Activated T-helper 2 cell treated with anti-CD3 and anti-CD28 coated beads, Interferon-gamma antibody, Interleukin-2, Interleukin-4, amounts not matched to agents 10 μg/mL and 5 μg/mL and 100 μg/mL, durations not matched to agents 14 hours and 24 hours and 36 hours (primary cell): ENCODE measurements around the gene RGS6. TPM values are rescaled to one million over a fixed set of nuclear protein-coding genes. Genes with fewer than 3 reads are reported as not detected.

Experiments
- DNase-seq: peaks from one replicate; pipeline ENCODE4 v3.0.0; 2021; ENCODE audit warnings: low spot score
- H3K27ac Mint-ChIP-seq: one replicate; pipeline ENCODE4 v1.8.0; 2021; ENCODE audit warnings: mixed read lengths
- H3K27me3 Mint-ChIP-seq: one replicate; pipeline ENCODE4 v1.8.0; 2021; ENCODE audit warnings: low read depth, mixed read lengths
- H3K36me3 Mint-ChIP-seq: one replicate; pipeline ENCODE4 v1.8.0; 2021; ENCODE audit warnings: low read depth, mixed read lengths
- H3K4me1 Mint-ChIP-seq: one replicate; pipeline ENCODE4 v1.8.0; 2021; ENCODE audit warnings: low read depth, mixed read lengths
- H3K4me3 Mint-ChIP-seq: one replicate; pipeline ENCODE4 v1.8.0; 2021; ENCODE audit warnings: low read depth, mild to moderate bottlenecking, moderate library complexity, mixed read lengths
- H3K9me3 Mint-ChIP-seq: one replicate; pipeline ENCODE4 v1.8.0; 2021; ENCODE audit warnings: mixed read lengths
- intact Hi-C: fragments of 100-400 bp; cut with micrococcal nuclease; formaldehyde crosslinking; loops from one replicate; pipeline ENCODE4 v1.15.1; 2023
- total RNA-seq: library from RNA; stranded (reverse); gene quantifications from 2 replicates; pipeline ENCODE4 v1.2.3, GENCODE V29; 2022

The RGS6 gene
- total RNA-seq, 1 donor from 2014 or later: 3.7 TPM

- Mint-ChIP-seq H3K36me3 (peaks cover 24% of the 10 kb centered on the region), H3K27ac (no peak overlapping the region), H3K4me1 (no peaks in the 10 kb centered on the region), H3K9me3 (peaks cover 65% of the 10 kb centered on the region), H3K27me3 (peaks cover 41% of the 10 kb centered on the region), H3K4me3 (no peak overlapping the region)
- no peak for DNase-seq
- intact Hi-C loops: no loop called here
Observed at GRCh38 chr14:72492196-72492595, 560.0 kb downstream of the RGS6 start.

DNA sequence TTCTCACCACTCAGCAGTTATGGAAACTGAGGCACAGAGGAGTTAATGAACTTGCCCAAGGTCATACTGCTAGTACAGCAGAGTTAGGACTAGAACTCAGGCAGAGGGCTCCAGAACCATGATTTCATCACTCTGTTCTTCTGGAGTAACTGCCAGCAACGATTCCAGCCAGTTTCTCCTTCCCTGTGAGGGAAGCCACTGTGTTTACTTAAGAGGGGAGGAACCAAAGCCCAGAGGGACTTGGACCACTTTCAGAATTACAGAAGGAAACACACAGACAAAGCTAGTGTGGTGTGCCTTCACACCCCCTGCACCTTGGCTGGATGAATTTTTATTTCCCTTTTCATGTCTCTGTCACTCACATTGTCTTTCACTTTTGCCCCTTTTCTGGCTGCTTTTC is 563.4 kb downstream of the RGS6 start:
- no peak overlapping the region for H3K4me3 Mint-ChIP-seq
- H3K9me3 Mint-ChIP-seq: peaks cover 36% of the 10 kb centered on the region
- intact Hi-C loops: no loop called here
- H3K27me3 Mint-ChIP-seq: peaks cover 48% of the 10 kb centered on the region
- no peaks in the 10 kb centered on the region for H3K4me1 Mint-ChIP-seq
- H3K36me3 Mint-ChIP-seq: peaks cover 12% of the 10 kb centered on the region
- no peak overlapping the region for H3K27ac Mint-ChIP-seq
- DNase-seq: no peak

- Mint-ChIP-seq H3K9me3 (peaks cover 18% of the 10 kb centered on the region), H3K4me1 (no peaks in the 10 kb centered on the region), H3K27ac (no peak overlapping the region), H3K4me3 (no peak overlapping the region), H3K36me3 (peaks cover 9% of the 10 kb centered on the region), H3K27me3 (peaks cover 59% of the 10 kb centered on the region)
- intact Hi-C loops: no loop called here
- DNase-seq: no peak
Observed at GRCh38 chr14:72498646-72499045, 566.4 kb downstream of the RGS6 start.

GRCh38 chr14:72499746-72500145 is 567.5 kb downstream of the RGS6 start:
- Mint-ChIP-seq H3K27ac (no peak overlapping the region), H3K4me3 (no peak overlapping the region), H3K4me1 (no peaks in the 10 kb centered on the region), H3K27me3 (peaks cover 54% of the 10 kb centered on the region), H3K9me3 (peaks cover 12% of the 10 kb centered on the region), H3K36me3 (peaks cover 3% of the 10 kb centered on the region)
- no peak for DNase-seq
- intact Hi-C loops: no loop called here

DNA sequence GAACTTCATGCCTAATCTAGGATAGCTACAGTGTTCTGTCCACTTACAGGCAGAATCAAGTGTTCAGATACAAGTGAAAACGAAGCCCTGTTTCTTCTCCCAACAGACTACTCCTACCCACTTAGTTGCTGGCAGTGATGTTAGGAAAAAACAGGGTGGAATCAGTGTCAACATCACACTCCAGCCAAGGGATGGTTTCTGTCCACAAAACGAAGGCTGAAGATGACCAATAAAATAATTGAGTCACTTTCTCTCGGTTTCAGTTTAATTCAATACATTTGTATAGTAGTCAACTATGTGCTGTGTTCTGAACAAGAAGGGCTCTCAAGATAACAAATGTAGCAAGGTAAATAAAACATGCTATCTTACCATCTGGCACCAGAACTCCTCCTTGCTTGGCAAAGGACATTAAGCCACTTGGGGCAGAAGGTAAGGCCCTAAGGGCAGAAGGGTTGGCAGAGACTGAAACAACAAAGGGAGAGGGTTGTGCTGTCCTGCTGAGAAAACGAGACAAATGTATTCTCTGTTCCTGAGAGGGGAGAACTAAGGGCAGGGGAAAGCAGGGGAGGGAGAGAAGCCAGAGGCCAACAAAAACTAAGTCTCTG is 568.1 kb downstream of the RGS6 start:
- intact Hi-C loops: no loop called here

DNA sequence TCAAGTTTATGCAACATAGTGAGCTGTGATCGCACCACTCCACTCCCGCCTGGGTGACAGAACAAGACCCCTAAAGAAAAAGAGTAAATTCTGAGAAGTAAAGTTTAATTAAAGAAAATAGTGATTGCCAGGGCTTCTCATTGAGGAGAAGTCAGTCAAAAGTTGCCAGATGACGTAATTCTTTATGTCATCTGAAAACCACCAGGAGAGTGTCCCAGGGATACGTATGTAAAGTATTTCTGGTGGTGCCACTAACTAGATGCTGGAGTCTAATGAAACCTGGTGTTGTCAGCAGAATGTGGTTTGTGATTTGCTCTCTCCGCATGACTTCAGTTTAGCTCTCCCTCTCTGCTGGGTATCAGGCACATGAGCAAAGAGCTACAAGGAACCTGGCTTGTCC is 569.2 kb downstream of the RGS6 start:
- intact Hi-C loops: no loop called here
- no peak for DNase-seq
- Mint-ChIP-seq H3K27ac (no peak overlapping the region), H3K4me3 (no peak overlapping the region), H3K27me3 (peaks cover 54% of the 10 kb centered on the region), H3K36me3 (no peaks in the 10 kb centered on the region), H3K9me3 (peaks cover 4% of the 10 kb centered on the region), H3K4me1 (no peaks in the 10 kb centered on the region)

More for the DNA sequence above, 568.1 kb downstream of the RGS6 start:
- DNase-seq: no peak
- H3K27me3 Mint-ChIP-seq: peaks cover 51% of the 10 kb centered on the region
- H3K4me1 Mint-ChIP-seq: no peaks in the 10 kb centered on the region
- H3K36me3 Mint-ChIP-seq: no peaks in the 10 kb centered on the region
- H3K9me3 Mint-ChIP-seq: peaks cover 6% of the 10 kb centered on the region
- H3K4me3 Mint-ChIP-seq: no peak overlapping the region
- H3K27ac Mint-ChIP-seq: no peak overlapping the region

- no peaks in the 10 kb centered on the region for H3K4me1 Mint-ChIP-seq
- no peak overlapping the region for H3K4me3 Mint-ChIP-seq
- no peak overlapping the region for H3K27ac Mint-ChIP-seq
- intact Hi-C loops: no loop called here
- DNase-seq: no peak
- no peaks in the 10 kb centered on the region for H3K36me3 Mint-ChIP-seq
- H3K9me3 Mint-ChIP-seq: peaks cover 4% of the 10 kb centered on the region
- peaks cover 49% of the 10 kb centered on the region for H3K27me3 Mint-ChIP-seq
Observed at GRCh38 chr14:72503271-72503670, 571.0 kb downstream of the RGS6 start.

DNA sequence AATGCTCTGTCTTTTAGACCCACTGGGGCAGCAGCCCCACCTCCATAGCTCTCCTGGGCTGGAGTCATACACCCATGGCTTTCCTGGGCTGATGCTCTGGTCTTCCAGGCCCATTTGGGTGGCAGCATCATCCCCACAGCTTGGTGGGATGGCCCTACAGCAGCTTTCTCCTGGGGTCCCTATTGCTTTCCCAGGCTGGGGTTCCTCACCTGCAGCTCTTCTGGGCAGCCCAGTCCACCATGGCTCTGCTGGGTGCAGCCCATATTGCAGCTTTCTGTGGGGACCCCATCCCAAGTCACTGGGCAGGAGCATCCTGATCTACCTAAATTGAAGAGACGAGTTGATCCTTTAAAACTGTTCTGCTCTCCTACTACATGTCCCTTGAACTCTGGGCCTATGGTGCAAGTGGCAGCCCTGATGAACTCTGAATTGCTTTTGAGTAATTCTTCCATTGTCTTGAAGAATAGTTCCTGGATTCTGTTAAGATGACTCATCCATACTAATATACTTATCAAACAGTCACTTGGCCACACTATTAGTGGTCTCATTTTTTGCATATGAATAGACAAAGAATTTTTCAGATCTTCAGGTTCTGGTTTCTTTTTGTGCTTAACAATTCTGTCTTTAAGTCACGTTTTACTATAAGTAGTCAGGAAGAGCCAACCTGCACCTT is 571.6 kb downstream of the RGS6 start:
- peaks cover 51% of the 10 kb centered on the region for H3K27me3 Mint-ChIP-seq
- no peaks in the 10 kb centered on the region for H3K36me3 Mint-ChIP-seq
- intact Hi-C loops: no loop called here
- H3K9me3 Mint-ChIP-seq: peaks cover 4% of the 10 kb centered on the region
- H3K4me1 Mint-ChIP-seq: no peaks in the 10 kb centered on the region
- no peak overlapping the region for H3K27ac Mint-ChIP-seq
- DNase-seq: no peak
- no peak overlapping the region for H3K4me3 Mint-ChIP-seq

DNA sequence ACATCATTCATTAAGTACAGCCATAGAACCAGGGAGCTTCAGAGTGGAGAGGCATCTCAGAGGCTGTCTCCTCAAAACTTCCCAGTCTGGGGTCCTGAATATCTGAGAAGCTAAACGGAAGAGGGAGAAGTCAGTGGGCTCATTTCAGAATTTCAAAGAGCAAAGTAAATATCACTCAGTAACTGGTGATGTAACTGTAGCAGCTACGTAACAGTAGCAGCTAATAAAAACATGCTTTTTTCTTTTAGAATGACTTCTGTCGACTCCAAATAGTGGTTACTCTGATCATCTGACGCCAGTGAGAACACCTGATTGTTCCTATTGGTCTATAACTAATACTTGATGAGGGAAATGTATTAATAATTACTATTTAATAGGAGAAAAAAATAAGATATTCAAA is 578.3 kb downstream of the RGS6 start:
- DNase-seq: no peak
- Mint-ChIP-seq H3K9me3 (no peaks in the 10 kb centered on the region), H3K36me3 (no peaks in the 10 kb centered on the region), H3K27me3 (peaks cover 45% of the 10 kb centered on the region), H3K27ac (no peak overlapping the region), H3K4me3 (no peak overlapping the region), H3K4me1 (peaks cover 7% of the 10 kb centered on the region)
- intact Hi-C loops: loop anchor here (10.0 kb wide), 1 partner anchor 154 kb away; no protein-coding TSS in a partner anchor

- H3K4me3 Mint-ChIP-seq: no peak overlapping the region
- no peak for DNase-seq
- intact Hi-C loops: loop anchor here (10.0 kb wide), 1 partner anchor 153 kb away; no protein-coding TSS in a partner anchor
- no peak overlapping the region for H3K27ac Mint-ChIP-seq
- peaks cover 36% of the 10 kb centered on the region for H3K27me3 Mint-ChIP-seq
- peaks cover 17% of the 10 kb centered on the region for H3K4me1 Mint-ChIP-seq
- H3K36me3 Mint-ChIP-seq: no peaks in the 10 kb centered on the region
- no peaks in the 10 kb centered on the region for H3K9me3 Mint-ChIP-seq
Observed at GRCh38 chr14:72512281-72512680, 580.1 kb downstream of the RGS6 start.

DNA sequence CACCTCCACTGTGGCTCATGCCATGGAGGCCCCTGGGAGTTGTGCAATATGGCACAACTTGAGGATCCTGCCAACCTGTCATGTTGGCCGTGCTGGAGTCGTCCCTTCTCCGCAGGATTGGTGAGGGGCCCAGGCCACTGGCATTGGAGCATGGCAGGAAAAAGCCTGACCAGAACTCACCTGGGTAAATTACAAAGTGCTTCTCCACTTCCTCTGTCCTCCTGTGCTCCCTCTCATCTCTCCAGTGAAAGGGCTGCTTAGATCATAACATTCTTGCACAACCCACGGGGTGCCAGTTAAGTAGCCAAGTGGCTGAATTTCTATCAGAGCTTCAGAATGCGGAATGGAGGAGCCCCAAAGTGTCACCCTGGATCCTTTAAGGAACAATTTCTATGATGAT is 580.7 kb downstream of the RGS6 start:
- intact Hi-C loops: loop anchor here (10.0 kb wide), 1 partner anchor 152 kb away; no protein-coding TSS in a partner anchor
- no peak overlapping the region for H3K4me3 Mint-ChIP-seq
- H3K27ac Mint-ChIP-seq: no peak overlapping the region
- DNase-seq: no peak
- no peaks in the 10 kb centered on the region for H3K9me3 Mint-ChIP-seq
- H3K27me3 Mint-ChIP-seq: peaks cover 39% of the 10 kb centered on the region
- H3K4me1 Mint-ChIP-seq: peaks cover 23% of the 10 kb centered on the region
- H3K36me3 Mint-ChIP-seq: no peaks in the 10 kb centered on the region

DNA sequence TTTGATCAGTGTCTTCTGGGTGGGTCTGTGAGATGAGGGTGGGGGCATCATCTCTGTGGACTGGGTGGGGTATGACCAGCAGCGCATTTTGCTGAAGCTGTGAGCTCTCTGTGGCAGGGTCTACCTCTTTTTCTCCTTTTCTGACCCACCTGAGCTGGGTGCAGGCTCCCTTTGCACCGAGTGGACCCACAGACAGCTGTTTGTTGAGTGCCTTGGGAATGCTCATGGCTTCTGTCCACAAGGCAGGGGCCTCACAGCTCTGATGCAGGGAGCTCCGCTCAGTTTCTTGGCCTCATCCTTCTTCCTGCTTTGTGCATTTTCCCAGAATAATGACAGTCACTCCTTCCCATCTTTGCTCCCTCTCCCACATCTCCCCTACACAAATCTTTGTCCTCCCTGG is 581.1 kb downstream of the RGS6 start:
- Mint-ChIP-seq H3K4me3 (no peak overlapping the region), H3K4me1 (peaks cover 27% of the 10 kb centered on the region), H3K36me3 (no peaks in the 10 kb centered on the region), H3K27ac (no peak overlapping the region), H3K9me3 (no peaks in the 10 kb centered on the region), H3K27me3 (peaks cover 40% of the 10 kb centered on the region)
- DNase-seq: no peak
- intact Hi-C loops: loop anchor here (10.0 kb wide), 1 partner anchor 151 kb away; no protein-coding TSS in a partner anchor

GRCh38 chr14:72513965-72514659 is 581.9 kb downstream of the RGS6 start:
- H3K27me3 Mint-ChIP-seq: peaks cover 38% of the 10 kb centered on the region
- no peaks in the 10 kb centered on the region for H3K36me3 Mint-ChIP-seq
- no peak overlapping the region for H3K4me3 Mint-ChIP-seq
- no peak overlapping the region for H3K27ac Mint-ChIP-seq
- DNase-seq: no peak
- H3K4me1 Mint-ChIP-seq: peaks cover 35% of the 10 kb centered on the region
- H3K9me3 Mint-ChIP-seq: no peaks in the 10 kb centered on the region
- intact Hi-C loops: loop anchor here (10.0 kb wide), 1 partner anchor 151 kb away; no protein-coding TSS in a partner anchor
